A549 (cell line): ENCODE data around the gene PTPRN2.

Experiments
- CBX8 ChIP-seq: fragments of 200-600 bp; sonication (generic); IDR thresholded peaks from 2 replicates; pipeline ENCODE4 v1.6.1; 2016
- CEBPB ChIP-seq, 2 experiments: fragments of >200 bp in 1 of 2; sonication (Bioruptor Twin) in 1 of 2; formaldehyde crosslinking in 1 of 2; IDR thresholded peaks; 2 replicates each; pipeline ENCODE4 v1.6.1; 2012 to 2016
- CTCF ChIP-seq: fragments of >200 bp; sonication (Bioruptor Twin); formaldehyde crosslinking; IDR thresholded peaks from 3 replicates; pipeline ENCODE4 v1.5.1; 2016
- EP300 ChIP-seq, 2 experiments: fragments of >200 bp; sonication (Bioruptor Twin); formaldehyde crosslinking; IDR thresholded peaks; 2 replicates in 1 of 2; 3 replicates in 1 of 2; pipeline ENCODE4 v1.6.1; 2016 to 2017
- JUN ChIP-seq, 2 experiments: fragments of >200 bp; sonication (Bioruptor Twin); formaldehyde crosslinking; IDR thresholded peaks; 2 replicates in 1 of 2; 3 replicates in 1 of 2; pipeline ENCODE4 v1.6.1; 2016 to 2017
- JUNB ChIP-seq: fragments of >200 bp; sonication (Bioruptor Twin); formaldehyde crosslinking; IDR thresholded peaks from 2 replicates; pipeline ENCODE4 v1.6.1; 2016
- MAFK ChIP-seq: fragments of 450-650 bp; IDR thresholded peaks from 2 replicates; pipeline ENCODE4 v1.6.1; 2014; ENCODE audit not compliant: partially characterized antibody
- POLR2A ChIP-seq: IDR thresholded peaks from 2 replicates; pipeline ENCODE4 v1.6.1; 2012; ENCODE audit warnings: mild to moderate bottlenecking, low read length
- SMC3 ChIP-seq: fragments of >200 bp; sonication (Bioruptor Twin); formaldehyde crosslinking; IDR thresholded peaks from 3 replicates; pipeline ENCODE4 v1.6.1; 2018; ENCODE audit warnings: inconsistent platforms
- ZNF302 ChIP-seq: fragments of 250-450 bp; sonication (Bioruptor Pico); IDR thresholded peaks from 2 replicates; pipeline ENCODE4 v1.9.0; 2021; ENCODE audit warnings: inconsistent platforms, mild to moderate bottlenecking, moderate library complexity

GRCh38 chr7:157805713-157806112, 781.9 kb downstream of the PTPRN2 start:
- TF ChIP-seq CTCF (no peak), MAFK (no peak), JUN (IDR thresholded peaks at IDR 0.05) (no peak), JUNB (no peak), EP300 (IDR thresholded peaks at IDR 0.05) (no peak), CBX8 (no peak), CEBPB (IDR thresholded peaks at IDR 0.05) (no peak), ZNF302 (CRISPR knock-in tag) (no peak), POLR2A (no peak), SMC3 (no peak)
